Activated T-helper 17 cell treated with anti-CD3 and anti-CD28 coated beads, Interleukin-2, amount 50 U/mL, for 72 hours (primary cell): Measurements from ENCODE around the gene ITPR1. TPM values are rescaled to one million over a fixed set of nuclear protein-coding genes. Genes with fewer than 3 reads are reported as not detected.
A peak's percentile ranks its signal among the peaks of the same experiment; 100 is the strongest.

Experiments
- ATAC-seq: fragments of 150-1000 bp; cut with Tn5 transposase; replicated peaks from 2 replicates; pipeline ENCODE4 v1.10.0; 2021; ENCODE audit warnings: mild to moderate bottlenecking, moderate library complexity
- H3K27ac Mint-ChIP-seq: one replicate; pipeline ENCODE4 v1.8.0; 2022; ENCODE audit warnings: mixed read lengths
- H3K27me3 Mint-ChIP-seq: one replicate; pipeline ENCODE4 v1.8.0; 2022; ENCODE audit warnings: mixed read lengths
- H3K36me3 Mint-ChIP-seq: one replicate; pipeline ENCODE4 v1.8.0; 2022; ENCODE audit warnings: low read depth, mild to moderate bottlenecking, mixed read lengths
- H3K4me1 Mint-ChIP-seq: one replicate; pipeline ENCODE4 v1.8.0; 2022; ENCODE audit warnings: mixed read lengths
- H3K4me3 Mint-ChIP-seq: one replicate; pipeline ENCODE4 v1.8.0; 2022; ENCODE audit warnings: mild to moderate bottlenecking, mixed read lengths
- H3K9me3 Mint-ChIP-seq: one replicate; pipeline ENCODE4 v1.8.0; 2022; ENCODE audit warnings: mixed read lengths
- total RNA-seq, 2 donors: library from RNA; stranded (reverse); gene quantifications; one replicate each; pipeline ENCODE4 v1.2.3, GENCODE V29; 2022

The ITPR1 gene
- total RNA-seq, 2 donors from 2014 or later: 78.5 to 84.6 TPM

DNA sequence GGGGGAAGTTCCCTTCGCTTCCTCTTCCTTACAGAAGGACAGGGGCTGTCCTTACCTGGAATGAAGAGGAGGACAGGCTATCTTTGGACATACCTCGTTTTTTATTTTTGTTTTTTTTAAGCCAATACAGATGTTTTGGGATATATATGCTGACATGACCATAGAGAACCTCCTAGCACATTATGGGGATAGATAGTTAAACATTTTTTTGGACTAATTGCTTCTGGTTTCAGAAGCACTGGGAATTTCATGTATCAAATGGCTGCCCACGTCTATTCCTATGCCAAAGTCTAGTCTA is 247.9 kb downstream of the ITPR1 start:
- Mint-ChIP-seq H3K4me1 (peaks cover 62% of the 10 kb centered on the region), H3K36me3 (peaks cover 61% of the 10 kb centered on the region), H3K4me3 (peak overlapping the region; percentile 67), H3K27ac (peak overlapping the region; percentile 90), H3K27me3 (no peaks in the 10 kb centered on the region), H3K9me3 (peaks cover 4% of the 10 kb centered on the region)
- no peak for ATAC-seq

DNA sequence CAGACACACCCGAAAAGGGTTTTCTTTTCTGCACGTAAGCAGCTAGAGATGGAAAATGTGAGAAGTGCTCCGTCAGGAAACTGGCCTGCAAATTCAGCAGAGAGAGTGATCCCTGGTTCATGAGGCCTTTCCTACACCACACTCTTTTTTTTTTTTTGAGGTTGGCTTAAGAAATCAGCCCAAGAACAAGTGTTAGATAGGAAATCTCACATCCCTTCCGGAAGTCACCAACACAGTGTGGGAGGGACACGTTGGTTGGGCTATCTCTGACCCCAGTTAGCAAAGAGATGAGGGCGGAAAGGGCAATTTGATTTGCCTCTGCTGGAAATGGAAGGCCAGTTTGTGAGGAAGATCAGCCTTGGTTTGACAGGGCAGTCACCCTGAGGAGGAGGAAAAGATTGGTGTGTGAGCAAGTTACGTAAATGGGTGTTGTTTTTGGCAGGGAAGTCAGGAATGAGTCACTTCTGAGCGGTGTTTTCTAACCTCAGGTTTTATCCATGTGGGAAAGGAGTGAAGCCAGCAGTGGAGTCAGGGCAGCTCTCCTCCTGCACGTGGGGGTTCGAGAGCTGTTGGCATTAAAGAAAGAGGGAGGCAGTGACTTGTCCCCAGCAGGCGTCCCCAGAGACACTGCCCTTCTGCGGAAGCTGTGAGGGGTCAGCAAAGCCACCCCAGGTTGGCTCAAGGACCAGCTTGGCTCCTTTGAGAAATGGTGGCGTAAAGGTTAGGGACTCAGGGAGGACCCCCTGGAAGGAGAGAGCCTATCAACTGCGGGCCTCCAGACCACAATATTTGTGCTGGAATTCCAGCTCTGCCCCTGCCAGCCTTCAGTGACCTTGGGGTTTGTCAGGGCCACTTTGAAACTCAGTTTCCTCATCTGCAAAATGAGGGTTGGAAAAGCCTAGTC is 248.5 kb downstream of the ITPR1 start:
- Mint-ChIP-seq H3K27me3 (no peaks in the 10 kb centered on the region), H3K9me3 (peaks cover 4% of the 10 kb centered on the region), H3K36me3 (peaks cover 55% of the 10 kb centered on the region), H3K4me3 (peak overlapping the region; percentile 67), H3K27ac (peak overlapping the region; percentile 90), H3K4me1 (peaks cover 58% of the 10 kb centered on the region)
- ATAC-seq: peak; percentile 61

GRCh38 chr3:4742359-4742758 is 249.2 kb downstream of the ITPR1 start:
- peaks cover 51% of the 10 kb centered on the region for H3K4me1 Mint-ChIP-seq
- H3K4me3 Mint-ChIP-seq: no peak overlapping the region
- ATAC-seq: no peak
- H3K36me3 Mint-ChIP-seq: peaks cover 53% of the 10 kb centered on the region
- H3K27ac Mint-ChIP-seq: peak overlapping the region; percentile 90
- H3K9me3 Mint-ChIP-seq: peaks cover 4% of the 10 kb centered on the region
- no peaks in the 10 kb centered on the region for H3K27me3 Mint-ChIP-seq

DNA sequence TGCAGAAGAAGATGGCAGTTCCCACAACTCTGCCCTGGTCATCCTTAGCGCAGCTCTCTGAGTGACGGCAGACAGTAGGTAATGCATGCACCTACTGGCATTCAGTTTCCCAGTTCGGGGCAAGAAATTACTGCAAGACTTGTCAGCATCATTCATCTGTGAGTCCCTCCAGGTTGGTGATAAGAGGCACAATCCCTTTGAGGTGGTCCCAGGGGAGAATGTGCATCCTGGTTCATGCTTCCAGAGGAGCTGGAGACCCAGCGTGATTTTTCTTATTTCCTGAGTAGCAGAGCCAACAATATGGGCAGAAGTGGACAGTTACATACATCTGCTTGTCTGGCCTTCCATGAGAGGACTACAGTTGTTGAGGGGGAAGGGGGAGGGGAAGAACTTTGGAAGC is 250.2 kb downstream of the ITPR1 start:
- peaks cover 41% of the 10 kb centered on the region for H3K4me1 Mint-ChIP-seq
- peak overlapping the region; percentile 88 for H3K27ac Mint-ChIP-seq
- no peak overlapping the region for H3K4me3 Mint-ChIP-seq
- no peaks in the 10 kb centered on the region for H3K27me3 Mint-ChIP-seq
- peaks cover 52% of the 10 kb centered on the region for H3K36me3 Mint-ChIP-seq
- ATAC-seq: no peak
- H3K9me3 Mint-ChIP-seq: peaks cover 4% of the 10 kb centered on the region

DNA sequence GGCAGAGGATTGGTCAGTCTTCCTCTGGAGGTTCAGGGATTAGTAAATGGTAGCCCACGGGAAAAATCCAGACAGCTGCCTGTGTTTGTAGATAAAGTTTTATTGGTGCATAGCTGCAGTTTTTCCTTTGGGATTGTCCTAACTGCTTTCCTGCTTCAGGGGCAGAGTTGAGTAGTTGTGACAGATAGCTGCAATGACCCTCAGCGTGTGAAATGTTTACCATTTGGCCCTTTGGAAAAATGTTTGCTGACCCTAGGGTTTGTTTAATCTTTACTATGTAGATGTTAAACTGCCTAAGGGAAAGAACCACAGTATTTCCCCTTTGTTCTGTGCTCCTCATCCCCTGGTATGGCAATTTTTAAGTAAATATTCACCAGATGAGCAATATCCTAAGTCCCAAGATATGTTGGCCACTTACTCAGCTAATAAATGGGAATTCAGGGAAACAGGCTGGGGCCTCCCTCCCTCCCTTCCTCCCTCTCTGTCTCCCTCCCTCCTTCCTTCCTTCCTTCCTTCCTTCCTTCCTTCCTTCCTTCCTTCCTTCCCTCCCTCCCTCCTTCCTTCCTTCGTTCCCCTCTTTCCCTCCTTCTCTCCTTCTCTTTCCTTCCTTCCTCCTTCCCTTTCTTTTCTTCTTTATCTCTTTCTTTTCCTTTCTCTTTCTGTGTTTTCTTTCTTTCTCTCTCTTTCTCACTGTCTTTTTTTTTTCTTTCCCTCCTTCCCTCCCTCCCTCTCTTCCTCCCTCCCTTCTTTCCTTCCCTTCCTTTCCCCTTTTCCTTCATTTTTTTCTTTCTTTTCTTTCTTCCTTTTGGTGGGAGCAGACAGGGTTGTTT is 251.5 kb downstream of the ITPR1 start:
- peaks cover 2% of the 10 kb centered on the region for H3K9me3 Mint-ChIP-seq
- no peak for ATAC-seq
- H3K4me1 Mint-ChIP-seq: peaks cover 41% of the 10 kb centered on the region
- H3K36me3 Mint-ChIP-seq: peaks cover 54% of the 10 kb centered on the region
- H3K27ac Mint-ChIP-seq: peak overlapping the region; percentile 62
- H3K4me3 Mint-ChIP-seq: no peak overlapping the region
- H3K27me3 Mint-ChIP-seq: no peaks in the 10 kb centered on the region

DNA sequence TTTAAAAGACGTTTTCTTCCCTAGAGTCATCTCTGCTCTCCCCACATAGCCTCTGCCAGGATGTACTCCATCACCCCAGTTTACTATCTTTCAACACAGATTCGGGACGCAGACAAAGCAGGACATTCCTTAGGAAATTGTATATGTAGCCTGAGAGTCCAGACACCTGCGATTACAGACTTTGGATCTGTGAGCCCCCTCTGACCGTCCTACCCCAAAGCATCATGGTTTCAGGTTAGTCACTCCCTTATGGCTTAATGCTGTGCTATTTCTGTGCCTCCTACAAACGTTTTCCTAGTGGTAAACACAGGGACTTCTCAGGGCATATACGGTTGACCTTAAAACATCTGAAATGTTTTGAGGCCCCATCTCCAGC is 252.1 kb downstream of the ITPR1 start:
- H3K4me3 Mint-ChIP-seq: no peak overlapping the region
- H3K27ac Mint-ChIP-seq: peak overlapping the region; percentile 62
- H3K36me3 Mint-ChIP-seq: peaks cover 55% of the 10 kb centered on the region
- no peaks in the 10 kb centered on the region for H3K9me3 Mint-ChIP-seq
- peaks cover 37% of the 10 kb centered on the region for H3K4me1 Mint-ChIP-seq
- no peaks in the 10 kb centered on the region for H3K27me3 Mint-ChIP-seq
- no peak for ATAC-seq

DNA sequence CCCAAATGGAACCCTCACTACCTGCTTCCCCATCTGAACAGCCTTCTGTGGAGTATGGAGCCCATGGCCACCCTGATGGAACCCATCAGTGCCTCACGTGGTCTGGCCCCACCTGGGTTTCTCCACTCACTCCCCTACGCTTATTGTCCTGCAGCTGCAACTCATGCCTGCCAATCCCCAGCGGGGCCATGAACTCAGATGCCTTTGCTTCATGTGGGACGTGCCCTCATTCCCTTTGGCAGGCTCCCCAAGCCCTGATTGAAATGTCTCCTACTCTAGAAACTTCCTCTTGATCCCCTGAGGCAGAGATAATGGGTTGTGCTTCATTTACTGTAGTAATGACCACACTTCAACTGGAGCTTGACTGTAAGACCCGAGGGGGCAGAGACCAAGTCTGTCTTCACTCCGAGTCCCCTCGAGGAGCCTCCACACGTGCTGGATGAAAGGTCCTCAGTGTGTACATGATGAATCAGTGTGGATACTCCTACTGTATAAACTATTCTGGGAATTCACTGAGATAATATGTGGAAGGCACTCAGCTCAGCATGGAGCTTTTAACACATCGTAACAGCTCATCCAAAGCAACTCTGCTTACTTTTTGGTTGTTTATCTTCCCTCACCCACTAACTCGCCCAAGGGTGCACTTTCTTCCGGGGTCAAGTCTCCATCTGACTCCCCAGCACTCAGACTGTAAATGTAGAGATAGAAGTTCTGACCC is 253.3 kb downstream of the ITPR1 start:
- Mint-ChIP-seq H3K4me1 (peaks cover 37% of the 10 kb centered on the region), H3K36me3 (peaks cover 61% of the 10 kb centered on the region), H3K4me3 (no peak overlapping the region), H3K9me3 (no peaks in the 10 kb centered on the region), H3K27ac (peak overlapping the region; percentile 62), H3K27me3 (no peaks in the 10 kb centered on the region)
- no peak for ATAC-seq

GRCh38 chr3:4748127-4748526 is 255.0 kb downstream of the ITPR1 start:
- H3K4me3 Mint-ChIP-seq: no peak overlapping the region
- peaks cover 52% of the 10 kb centered on the region for H3K36me3 Mint-ChIP-seq
- no peak for ATAC-seq
- H3K27ac Mint-ChIP-seq: no peak overlapping the region
- H3K9me3 Mint-ChIP-seq: no peaks in the 10 kb centered on the region
- H3K4me1 Mint-ChIP-seq: peaks cover 40% of the 10 kb centered on the region
- H3K27me3 Mint-ChIP-seq: no peaks in the 10 kb centered on the region

GRCh38 chr3:4748701-4749378 is 255.7 kb downstream of the ITPR1 start:
- H3K9me3 Mint-ChIP-seq: no peaks in the 10 kb centered on the region
- H3K36me3 Mint-ChIP-seq: peaks cover 51% of the 10 kb centered on the region
- peak overlapping the region; percentile 94 for H3K4me3 Mint-ChIP-seq
- peaks cover 38% of the 10 kb centered on the region for H3K4me1 Mint-ChIP-seq
- H3K27me3 Mint-ChIP-seq: no peaks in the 10 kb centered on the region
- peak; percentile 23 for ATAC-seq
- H3K27ac Mint-ChIP-seq: peak overlapping the region; percentile 100

DNA sequence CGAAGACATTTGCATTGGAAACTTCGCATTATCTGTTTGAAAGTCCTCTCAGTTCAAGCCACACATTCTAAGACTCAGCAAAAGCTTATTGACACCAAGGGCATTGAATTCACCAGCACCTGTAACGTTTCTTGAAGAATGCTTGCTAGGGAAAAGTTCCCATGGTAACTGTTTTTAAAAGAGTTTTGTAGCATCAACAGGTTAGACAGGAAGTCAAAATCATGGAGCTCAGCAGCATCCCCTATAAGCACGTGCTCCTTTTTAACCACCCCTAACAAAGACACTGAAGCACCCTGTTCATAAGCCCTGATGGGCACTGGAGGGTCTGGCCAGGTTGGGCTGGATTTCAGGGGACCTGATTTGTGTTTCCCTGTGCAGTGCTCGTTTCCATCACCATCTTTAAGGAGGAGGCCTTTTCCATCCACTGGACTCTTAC is 256.4 kb downstream of the ITPR1 start:
- H3K4me3 Mint-ChIP-seq: peak overlapping the region; percentile 94
- peak; percentile 15 for ATAC-seq
- peaks cover 45% of the 10 kb centered on the region for H3K4me1 Mint-ChIP-seq
- H3K9me3 Mint-ChIP-seq: no peaks in the 10 kb centered on the region
- H3K36me3 Mint-ChIP-seq: peaks cover 58% of the 10 kb centered on the region
- peak overlapping the region; percentile 100 for H3K27ac Mint-ChIP-seq
- no peaks in the 10 kb centered on the region for H3K27me3 Mint-ChIP-seq

GRCh38 chr3:4750306-4750968 is 257.3 kb downstream of the ITPR1 start:
- H3K36me3 Mint-ChIP-seq: peaks cover 61% of the 10 kb centered on the region
- H3K4me1 Mint-ChIP-seq: peaks cover 46% of the 10 kb centered on the region
- no peaks in the 10 kb centered on the region for H3K9me3 Mint-ChIP-seq
- peak overlapping the region; percentile 94 for H3K4me3 Mint-ChIP-seq
- ATAC-seq: peak; percentile 67
- H3K27me3 Mint-ChIP-seq: no peaks in the 10 kb centered on the region
- peak overlapping the region; percentile 100 for H3K27ac Mint-ChIP-seq

- Mint-ChIP-seq H3K9me3 (no peaks in the 10 kb centered on the region), H3K27ac (peak overlapping the region; percentile 100), H3K27me3 (no peaks in the 10 kb centered on the region), H3K4me1 (peaks cover 42% of the 10 kb centered on the region), H3K36me3 (peaks cover 62% of the 10 kb centered on the region), H3K4me3 (peak overlapping the region; percentile 94)
- ATAC-seq: peak; percentile 73
These were observed 257.9 kb downstream of the ITPR1 start for GRCh38 chr3:4751029-4751501.

- peak; percentile 9 for ATAC-seq
- Mint-ChIP-seq H3K9me3 (no peaks in the 10 kb centered on the region), H3K4me3 (peak overlapping the region; percentile 94), H3K36me3 (peaks cover 67% of the 10 kb centered on the region), H3K4me1 (peaks cover 42% of the 10 kb centered on the region), H3K27ac (peak overlapping the region; percentile 100), H3K27me3 (no peaks in the 10 kb centered on the region)
These were observed 258.5 kb downstream of the ITPR1 start for GRCh38 chr3:4751502-4752101.
